PC-3 (cell line): ENCODE data around the gene YPEL1. TPM values are rescaled to one million over a fixed set of nuclear protein-coding genes. Genes with fewer than 3 reads are reported as not detected.

Source experiments
- ATAC-seq: fragments of 200-7000 bp; cut with Tn5 transposase; 2 replicates; pipeline ENCODE4 v1.9.1; 2020; ENCODE audit warnings: mild to moderate bottlenecking, moderate library complexity
- BruUV-seq: library from RNA; stranded (reverse); fragments of 400-500 nt; replicated peaks from 2 replicates; lab custom pipeline; 2021; lab: Mats Ljungman, UMichigan
- CTCF ChIA-PET: fragments of 300-600 bp; sonication (Branson Sonifier 250); formaldehyde crosslinking; loops from one replicate; lab custom pipeline; 2022; ENCODE audit warnings: antibody characterized with exemption; lab: Charles Lee
- POLR2A ChIA-PET: fragments of 300-600 bp; sonication (Branson Sonifier 250); formaldehyde crosslinking; loops from one replicate; lab custom pipeline; 2022; ENCODE audit warnings: antibody characterized with exemption; ENCODE audit not compliant: unreplicated experiment; lab: Charles Lee
- DNase-seq: peaks from one replicate; pipeline ENCODE4 v3.0.0-alpha.2; 2015
- H2AFZ ChIP-seq: fragments of 300-600 bp; sonication (generic); 2 replicates; pipeline ENCODE4 v1.6.0; 2016; ENCODE audit warnings: antibody characterized with exemption, low read length
- H3F3A ChIP-seq: fragments of 300-600 bp; sonication (generic); one replicate; pipeline ENCODE4 v1.6.0; 2017; ENCODE audit warnings: antibody characterized with exemption, low read length, control low read depth, mild to moderate bottlenecking; ENCODE audit not compliant: unreplicated experiment
- H3K27ac ChIP-seq: fragments of 300-600 bp; sonication (generic); 2 replicates; pipeline ENCODE4 v1.5.1; 2016; ENCODE audit warnings: mild to moderate bottlenecking, low read length
- H3K27me3 ChIP-seq: fragments of 300-600 bp; sonication (generic); 2 replicates; pipeline ENCODE4 v1.6.1; 2016; ENCODE audit warnings: low read length, mixed read lengths
- H3K36me3 ChIP-seq: fragments of 300-600 bp; sonication (generic); 2 replicates; pipeline ENCODE4 v1.6.1; 2016; ENCODE audit warnings: low read depth, mixed run types, low read length, mixed read lengths
- H3K4me1 ChIP-seq: fragments of 300-600 bp; sonication (generic); 2 replicates; pipeline ENCODE4 v1.5.1; 2016; ENCODE audit warnings: low read length; ENCODE audit not compliant: insufficient read depth
- H3K4me2 ChIP-seq: fragments of 300-600 bp; sonication (generic); 2 replicates; pipeline ENCODE4 v1.6.0; 2016; ENCODE audit warnings: low read length
- H3K4me3 ChIP-seq: fragments of 300-600 bp; sonication (generic); 2 replicates; pipeline ENCODE4 v1.5.1; 2016; ENCODE audit warnings: mild to moderate bottlenecking, low read length, mixed read lengths
- H3K79me2 ChIP-seq: fragments of 300-600 bp; sonication (generic); 2 replicates; pipeline ENCODE4 v1.6.1; 2017; ENCODE audit warnings: low read length, mixed read lengths
- H3K9ac ChIP-seq: fragments of 300-600 bp; sonication (generic); 2 replicates; pipeline ENCODE4 v1.6.0; 2016; ENCODE audit warnings: mild to moderate bottlenecking, low read length
- H3K9me2 ChIP-seq: fragments of 300-600 bp; sonication (generic); replicated peaks from 2 replicates; pipeline ENCODE4 v1.6.1; 2016; ENCODE audit warnings: mixed run types, low read length, mixed read lengths
- H3K9me3 ChIP-seq: fragments of 300-600 bp; sonication (generic); 2 replicates; pipeline ENCODE4 v1.6.1; 2016; ENCODE audit warnings: low read length, mixed read lengths
- H4K20me1 ChIP-seq: fragments of 300-600 bp; sonication (generic); 2 replicates; pipeline ENCODE4 v1.6.1; 2016; ENCODE audit warnings: low read length, mixed read lengths
- EZH2 ChIP-seq: fragments of 300-600 bp; sonication (generic); IDR thresholded peaks from one replicate; pipeline ENCODE4 v1.6.1; 2017; ENCODE audit warnings: antibody characterized with exemption, mild to moderate bottlenecking, low read length; ENCODE audit not compliant: unreplicated experiment
- EZH2phosphoT487 ChIP-seq: fragments of 300-600 bp; sonication (generic); IDR thresholded peaks from 2 replicates; pipeline ENCODE4 v1.6.1; 2018; ENCODE audit warnings: mild to moderate bottlenecking, antibody characterized with exemption, low read length, borderline replicate concordance
- intact Hi-C: fragments of 100-400 bp; cut with micrococcal nuclease; formaldehyde crosslinking; loops from 2 replicates; pipeline ENCODE4 v1.9.0; 2023
- total RNA-seq: library from RNA; depleted of rRNA; stranded (reverse); fragments of >200 nt; gene quantifications from 2 replicates; pipeline ENCODE4 v1.2.3, GENCODE V29; 2014
- TF ChIP-seq, protein P1 (sequence below): fragments of 300-600 bp; sonication (generic); conservative IDR thresholded peaks from 2 replicates; pipeline ENCODE4 v1.5.1; 2017; ENCODE audit warnings: antibody characterized with exemption, low read depth, mild to moderate bottlenecking, low read length

YPEL1 gene
- total RNA-seq, 1 experiment from 2014 or later, result 3.2 TPM

DNA sequence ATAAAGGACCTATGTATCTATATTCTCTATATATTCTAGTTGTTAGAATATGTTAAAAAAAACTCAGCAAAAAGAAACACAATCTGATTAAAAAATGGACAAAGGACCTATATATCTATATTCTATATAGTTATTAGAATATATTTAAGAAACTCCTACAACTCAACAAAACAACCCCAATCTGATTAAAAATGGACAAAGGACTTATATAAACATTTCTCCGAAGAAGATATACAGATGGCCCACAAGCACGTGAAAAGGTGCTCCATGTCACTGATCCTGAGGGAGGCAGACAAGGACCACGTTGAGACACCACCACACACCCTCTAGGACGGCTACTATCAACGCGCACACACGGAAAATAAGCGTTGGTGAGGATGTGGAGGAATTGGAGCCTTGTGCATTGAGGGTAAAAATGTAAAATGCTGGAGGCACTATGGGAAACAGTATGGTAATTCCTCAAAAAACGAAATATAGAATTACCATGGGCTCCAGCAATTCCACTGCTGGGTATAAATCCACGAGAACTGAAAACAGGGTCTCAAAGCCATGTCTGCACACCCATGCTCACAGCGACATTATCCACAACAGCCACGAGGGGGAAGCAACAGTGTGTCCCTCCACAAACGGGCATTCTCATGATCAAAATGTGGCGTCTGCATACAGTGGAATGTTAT lies 22.7 kb downstream of the YPEL1 start:
- Histone ChIP-seq H3K4me3 (peak overlapping the region; percentile 19; the same call in 1 of the 2 replicates), H3K4me1 (peaks cover 27% of the 10 kb centered on the region), H3K79me2 (no peaks in the 10 kb centered on the region), H3K27me3 (no peaks in the 10 kb centered on the region), H3K9ac (no peak overlapping the region), H3K9me3 (no peaks in the 10 kb centered on the region), H3K4me2 (peak overlapping the region; percentile 70), H3K9me2 (no peaks in the 10 kb centered on the region), H3F3A (no peaks in the 10 kb centered on the region), H3K36me3 (no peaks in the 10 kb centered on the region), H2AFZ (peak overlapping the region; percentile 79), H4K20me1 (no peaks in the 10 kb centered on the region), H3K27ac (no peak overlapping the region)
- DNase-seq (peak; percentile 73), ATAC-seq (peak; percentile 83)
- BruUV-seq, result no TSS peak
- POLR2A ChIA-PET, result no interaction called here
- intact Hi-C loops, result loop anchor here (1.0 to 2.0 kb wide), 2 partner anchors 14 to 225 kb away; no protein-coding TSS in a partner anchor
- TF ChIP-seq EZH2phosphoT487 (no peak), EZH2 (no peak)
- TF ChIP-seq, protein P1, sequence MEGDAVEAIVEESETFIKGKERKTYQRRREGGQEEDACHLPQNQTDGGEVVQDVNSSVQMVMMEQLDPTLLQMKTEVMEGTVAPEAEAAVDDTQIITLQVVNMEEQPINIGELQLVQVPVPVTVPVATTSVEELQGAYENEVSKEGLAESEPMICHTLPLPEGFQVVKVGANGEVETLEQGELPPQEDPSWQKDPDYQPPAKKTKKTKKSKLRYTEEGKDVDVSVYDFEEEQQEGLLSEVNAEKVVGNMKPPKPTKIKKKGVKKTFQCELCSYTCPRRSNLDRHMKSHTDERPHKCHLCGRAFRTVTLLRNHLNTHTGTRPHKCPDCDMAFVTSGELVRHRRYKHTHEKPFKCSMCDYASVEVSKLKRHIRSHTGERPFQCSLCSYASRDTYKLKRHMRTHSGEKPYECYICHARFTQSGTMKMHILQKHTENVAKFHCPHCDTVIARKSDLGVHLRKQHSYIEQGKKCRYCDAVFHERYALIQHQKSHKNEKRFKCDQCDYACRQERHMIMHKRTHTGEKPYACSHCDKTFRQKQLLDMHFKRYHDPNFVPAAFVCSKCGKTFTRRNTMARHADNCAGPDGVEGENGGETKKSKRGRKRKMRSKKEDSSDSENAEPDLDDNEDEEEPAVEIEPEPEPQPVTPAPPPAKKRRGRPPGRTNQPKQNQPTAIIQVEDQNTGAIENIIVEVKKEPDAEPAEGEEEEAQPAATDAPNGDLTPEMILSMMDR, result peak; percentile 81
- CTCF ChIA-PET, result no interaction called here

DNA sequence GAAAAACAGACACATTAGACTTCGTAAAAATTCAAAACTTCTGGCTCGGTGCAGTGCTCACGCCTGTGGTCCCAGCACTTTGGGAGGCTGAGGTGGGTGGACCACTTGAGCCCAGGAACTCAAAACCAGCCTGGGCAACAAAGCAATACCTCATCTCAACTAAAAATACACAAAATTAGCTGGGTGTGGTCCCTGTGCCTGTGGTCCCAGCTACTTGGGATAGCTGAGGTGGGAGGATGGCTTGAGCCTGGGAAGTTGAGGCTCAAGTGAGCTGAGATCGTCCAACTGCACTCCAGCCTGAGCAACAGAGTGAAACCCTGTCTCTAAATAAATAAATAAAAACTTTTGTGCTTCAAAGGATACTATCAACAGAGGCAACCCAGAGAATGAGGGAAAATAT lies 23.7 kb downstream of the YPEL1 start:
- ChIA-PET CTCF (no interaction called here), POLR2A (no interaction called here)
- no peak overlapping the region for H3K27ac ChIP-seq
- H4K20me1 ChIP-seq, result no peaks in the 10 kb centered on the region
- H3K4me3 ChIP-seq, result no peak overlapping the region
- no peaks in the 10 kb centered on the region for H3F3A ChIP-seq
- H3K4me2 ChIP-seq, result no peak overlapping the region
- no TSS peak for BruUV-seq
- H3K9ac ChIP-seq, result no peak overlapping the region
- no peak for DNase-seq
- H2AFZ ChIP-seq, result no peak overlapping the region
- intact Hi-C loops, result loop anchor here (2.0 kb wide), 1 partner anchor 15 kb away; no protein-coding TSS in a partner anchor
- ATAC-seq, result no peak
- peaks cover 27% of the 10 kb centered on the region for H3K4me1 ChIP-seq
- H3K9me3 ChIP-seq, result no peaks in the 10 kb centered on the region
- H3K79me2 ChIP-seq, result no peaks in the 10 kb centered on the region
- no peaks in the 10 kb centered on the region for H3K9me2 ChIP-seq
- no peaks in the 10 kb centered on the region for H3K27me3 ChIP-seq
- TF ChIP-seq EZH2 (no peak), EZH2phosphoT487 (no peak)
- TF ChIP-seq, protein P1, result no peak
- no peaks in the 10 kb centered on the region for H3K36me3 ChIP-seq

DNA sequence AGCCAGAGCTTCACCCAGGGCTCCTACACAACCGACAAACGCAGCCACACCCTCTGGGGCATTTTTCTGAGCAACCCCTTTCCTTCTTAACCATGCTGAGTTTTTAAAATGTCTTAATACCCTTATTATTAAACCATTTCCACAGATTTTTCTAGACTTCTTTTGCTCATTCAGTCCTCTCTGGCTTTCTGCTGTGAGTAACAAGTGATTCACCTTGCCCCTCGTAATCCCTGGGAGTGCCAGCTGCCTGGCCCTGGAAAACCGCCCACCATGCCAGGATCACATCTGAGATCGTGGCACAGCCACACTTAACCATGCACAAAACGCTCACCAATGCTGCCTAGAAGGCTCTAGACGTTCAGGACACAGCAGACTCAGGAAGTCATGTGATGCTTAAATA lies 25.4 kb downstream of the YPEL1 start:
- DNase-seq, result peak; percentile 62
- POLR2A ChIA-PET, result no interaction called here
- Histone ChIP-seq H3K9ac (no peak overlapping the region), H3K4me2 (peak overlapping the region; percentile 44), H3F3A (no peaks in the 10 kb centered on the region), H3K36me3 (no peaks in the 10 kb centered on the region), H3K4me3 (no peak overlapping the region), H2AFZ (0 out of 2 replicates have a peak overlapping the region, but pooled peaks have one; percentile 44), H3K9me2 (no peaks in the 10 kb centered on the region), H3K9me3 (no peaks in the 10 kb centered on the region), H3K27ac (no peak overlapping the region), H3K27me3 (no peaks in the 10 kb centered on the region), H3K4me1 (peaks cover 27% of the 10 kb centered on the region), H3K79me2 (no peaks in the 10 kb centered on the region), H4K20me1 (no peaks in the 10 kb centered on the region)
- TF ChIP-seq EZH2phosphoT487 (no peak), EZH2 (no peak)
- TF ChIP-seq, protein P1, result no peak
- ATAC-seq, result peak; percentile 69
- intact Hi-C loops, result no loop called here
- BruUV-seq, result no TSS peak
- CTCF ChIA-PET, result no interaction called here
